Activated CD4-positive, alpha-beta T cell treated with anti-CD3 and anti-CD28 coated beads for 36 hours (primary cell): ENCODE measurements around the gene STIM2. TPM values are rescaled to one million over a fixed set of nuclear protein-coding genes. Genes with fewer than 3 reads are reported as not detected.

Experiments
- ATAC-seq: fragments of 200-7000 bp; cut with Tn5 transposase; one replicate; pipeline ENCODE4 v1.10.0; 2021; ENCODE audit warnings: mild to moderate bottlenecking, moderate library complexity
- CTCF ChIA-PET: fragments of 350-600 bp; sonication (Branson Sonifier 250); formaldehyde crosslinking; loops from one replicate; lab custom pipeline; 2021; ENCODE audit warnings: antibody characterized with exemption; lab: Charles Lee
- POLR2A ChIA-PET: fragments of 350-600 bp; sonication (Branson Sonifier 250); formaldehyde crosslinking; loops from one replicate; lab custom pipeline; 2021; ENCODE audit warnings: antibody characterized with exemption, inconsistent platforms; lab: Charles Lee
- DNase-seq: peaks from one replicate; pipeline ENCODE4 v3.0.0-alpha.2; 2020
- H3K27ac Mint-ChIP-seq: one replicate; pipeline ENCODE4 v1.8.0; 2021; ENCODE audit warnings: mixed read lengths
- H3K27me3 Mint-ChIP-seq: one replicate; pipeline ENCODE4 v1.8.0; 2021; ENCODE audit warnings: mixed read lengths
- H3K36me3 Mint-ChIP-seq: one replicate; pipeline ENCODE4 v1.8.0; 2021; ENCODE audit warnings: low read depth, mixed read lengths
- H3K4me1 Mint-ChIP-seq: one replicate; pipeline ENCODE4 v1.8.0; 2021; ENCODE audit warnings: mixed read lengths
- H3K4me3 Mint-ChIP-seq: one replicate; pipeline ENCODE4 v1.8.0; 2021; ENCODE audit warnings: mild to moderate bottlenecking, moderate library complexity, mixed read lengths
- H3K9me3 Mint-ChIP-seq: one replicate; pipeline ENCODE4 v1.8.0; 2021; ENCODE audit warnings: low read depth, mixed read lengths
- intact Hi-C, 2 experiments: fragments of 100-400 bp; cut with DNase I in 1 of 2; cut with micrococcal nuclease in 1 of 2; formaldehyde crosslinking; loops; one replicate each; pipeline versions ENCODE4 v1.14.2 to v1.15.1; 2022 to 2024; cut with DNase I, micrococcal nuclease
- total RNA-seq, 2 experiments: library from RNA; stranded (reverse); gene quantifications; one replicate each; pipeline ENCODE4 v1.2.3, GENCODE V29; 2021

Gene STIM2
- total RNA-seq, 2 experiments from 2014 or later: 32.9 to 36.4 TPM

GRCh38 chr4:26978387-26979053, 117.9 kb downstream of the STIM2 start:
- POLR2A ChIA-PET: no interaction called here
- ATAC-seq (no peak), DNase-seq (no peak)
- Mint-ChIP-seq H3K27ac (no peak overlapping the region), H3K9me3 (no peaks in the 10 kb centered on the region), H3K4me1 (peaks cover 38% of the 10 kb centered on the region), H3K36me3 (peaks cover 10% of the 10 kb centered on the region), H3K4me3 (no peak overlapping the region), H3K27me3 (no peaks in the 10 kb centered on the region)
- intact Hi-C loops: loop anchor here in 1 of 2 experiments (2.0 kb wide), 1 partner anchor 14 kb away; no protein-coding TSS in a partner anchor
- CTCF ChIA-PET: interaction anchor here (0.7 to 1.4 kb wide), 2 partner anchors 31 to 60 kb away, joined by 3 to 4 read pairs; no protein-coding TSS in a partner anchor

DNA sequence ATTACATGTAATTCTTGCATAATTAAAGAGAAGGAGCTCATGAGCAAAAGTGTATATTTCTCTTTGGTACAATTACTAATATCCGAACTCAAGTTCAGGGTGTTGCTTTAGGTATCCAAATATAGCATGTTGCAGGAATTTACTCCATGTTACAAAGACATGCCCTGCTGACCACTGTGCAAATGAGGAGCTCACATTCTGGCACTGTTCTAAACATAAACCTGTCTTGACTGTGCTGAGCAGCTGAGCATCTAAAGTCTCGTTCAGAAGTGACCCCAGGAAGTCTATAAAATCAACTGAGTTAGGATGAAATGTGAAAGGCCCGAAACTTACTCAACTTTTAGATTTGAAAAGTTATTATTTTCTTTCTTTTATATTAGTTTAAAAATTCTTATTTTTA, 124.3 kb downstream of the STIM2 start:
- ATAC-seq: no peak
- Mint-ChIP-seq H3K9me3 (no peaks in the 10 kb centered on the region), H3K4me1 (peaks cover 36% of the 10 kb centered on the region), H3K4me3 (no peak overlapping the region), H3K27ac (no peak overlapping the region), H3K27me3 (no peaks in the 10 kb centered on the region), H3K36me3 (peaks cover 4% of the 10 kb centered on the region)
- intact Hi-C loops: no loop called here
- no peak for DNase-seq
- ChIA-PET CTCF (interaction anchor here (1.1 kb wide), 1 partner anchor 16 kb away, joined by 3 read pairs; no protein-coding TSS in a partner anchor), POLR2A (no interaction called here)

GRCh38 chr4:26985873-26986272, 125.2 kb downstream of the STIM2 start:
- Mint-ChIP-seq H3K4me3 (no peak overlapping the region), H3K27ac (no peak overlapping the region), H3K4me1 (peaks cover 38% of the 10 kb centered on the region), H3K36me3 (peaks cover 9% of the 10 kb centered on the region), H3K27me3 (no peaks in the 10 kb centered on the region), H3K9me3 (peaks cover 5% of the 10 kb centered on the region)
- DNase-seq (peak; percentile 49), ATAC-seq (peak; percentile 91)
- ChIA-PET CTCF (interaction anchor here (0.9 to 1.0 kb wide), 2 partner anchors 13 to 20 kb away, joined by 3 to 4 read pairs; no protein-coding TSS in a partner anchor), POLR2A (interaction anchor here (0.6 kb wide), 1 partner anchor 121 kb away, joined by 6 read pairs; no protein-coding TSS in a partner anchor)
- intact Hi-C loops: no loop called here

GRCh38 chr4:26987191-26987590, 126.5 kb downstream of the STIM2 start:
- Mint-ChIP-seq H3K9me3 (peaks cover 9% of the 10 kb centered on the region), H3K27ac (peak overlapping the region; percentile 53), H3K4me3 (no peak overlapping the region), H3K27me3 (no peaks in the 10 kb centered on the region), H3K36me3 (peaks cover 12% of the 10 kb centered on the region), H3K4me1 (peaks cover 46% of the 10 kb centered on the region)
- ChIA-PET CTCF (interaction anchor here (1.5 kb wide), 1 partner anchor 14 kb away, joined by 4 read pairs; no protein-coding TSS in a partner anchor), POLR2A (no interaction called here)
- DNase-seq (no peak), ATAC-seq (no peak)
- intact Hi-C loops: no loop called here

- CTCF ChIA-PET: interaction anchor here (1.4 to 5.3 kb wide), 2 partner anchors 13 to 131 kb away, joined by 4 to 41 read pairs; partner anchors contain the start of gene STIM2
- Mint-ChIP-seq H3K27me3 (no peaks in the 10 kb centered on the region), H3K27ac (no peak overlapping the region), H3K4me3 (no peak overlapping the region), H3K9me3 (peaks cover 9% of the 10 kb centered on the region), H3K4me1 (peaks cover 26% of the 10 kb centered on the region), H3K36me3 (peaks cover 14% of the 10 kb centered on the region)
- POLR2A ChIA-PET: no interaction called here
- DNase-seq (no peak), ATAC-seq (no peak)
- intact Hi-C loops: loop anchor here (5.0 to 10.0 kb wide), 2 partner anchors 34 to 1756 kb away; partner anchors contain the start of gene PI4K2B (in 1 of the 2)
Observed at GRCh38 chr4:26991057-26991456, 130.4 kb downstream of the STIM2 start.

DNA sequence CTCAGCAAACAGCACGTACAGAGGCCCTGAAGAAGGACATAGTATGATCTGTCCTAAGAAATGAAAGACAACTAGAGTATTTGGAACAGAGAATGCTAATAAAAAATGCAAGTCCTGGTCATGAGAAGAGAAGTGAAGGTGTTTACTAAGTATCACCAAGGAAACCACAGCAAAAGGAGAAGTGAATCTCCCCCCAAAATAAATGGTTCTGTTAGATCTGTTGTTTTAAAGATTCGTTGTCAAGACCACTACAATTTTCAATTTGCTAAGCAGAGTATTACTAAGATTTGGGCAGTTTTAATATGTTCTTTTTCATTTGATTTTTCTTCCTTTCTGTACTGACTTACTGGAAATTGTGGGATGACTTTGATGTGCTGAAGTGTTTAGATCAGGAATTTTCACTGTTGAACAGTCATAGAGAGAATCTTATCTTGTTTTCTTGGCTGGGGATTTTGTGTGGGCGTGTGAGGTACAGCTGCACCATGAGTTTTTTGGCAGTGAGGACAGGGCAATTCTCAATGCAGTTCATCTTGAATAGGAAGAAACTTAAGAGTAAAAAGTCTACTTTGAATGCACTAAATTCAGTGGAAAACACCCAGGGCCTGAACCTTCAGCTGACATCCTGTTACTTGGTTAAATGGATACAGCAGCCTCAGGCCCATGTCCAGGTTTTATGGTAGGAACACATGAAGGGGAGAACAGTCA, 132.2 kb downstream of the STIM2 start:
- ATAC-seq: peak; percentile 59
- DNase-seq: peak; percentile 53
- peaks cover 12% of the 10 kb centered on the region for H3K36me3 Mint-ChIP-seq

GRCh38 chr4:26993539-26993938, 132.9 kb downstream of the STIM2 start:
- no peaks in the 10 kb centered on the region for H3K27me3 Mint-ChIP-seq
- CTCF ChIA-PET: interaction anchor here (0.5 to 5.3 kb wide), 6 partner anchors 10 to 186 kb away, joined by 3 to 41 read pairs (median 4); no protein-coding TSS in a partner anchor
- ATAC-seq (no peak), DNase-seq (no peak)
- intact Hi-C loops: loop anchor here (2.0 to 10.0 kb wide), 4 partner anchors 35 to 1759 kb away; partner anchors contain the start of gene PI4K2B (in 1 of the 2)
- peaks cover 22% of the 10 kb centered on the region for H3K4me1 Mint-ChIP-seq
- H3K4me3 Mint-ChIP-seq: no peak overlapping the region
- peaks cover 9% of the 10 kb centered on the region for H3K9me3 Mint-ChIP-seq
- POLR2A ChIA-PET: interaction anchor here (1.5 to 1.6 kb wide), 2 partner anchors 107 to 132 kb away, joined by 3 read pairs; partner anchors contain the start of gene STIM2
- no peak overlapping the region for H3K27ac Mint-ChIP-seq
- H3K36me3 Mint-ChIP-seq: peaks cover 12% of the 10 kb centered on the region

More for the DNA sequence above, 132.2 kb downstream of the STIM2 start:
- ChIA-PET POLR2A (interaction anchor here (1.5 to 1.6 kb wide), 2 partner anchors 107 to 132 kb away, joined by 3 read pairs; partner anchors contain the start of gene STIM2), CTCF (interaction anchor here (0.9 to 5.3 kb wide), 4 partner anchors 11 to 145 kb away, joined by 3 to 41 read pairs (median 6); no protein-coding TSS in a partner anchor)
- H3K4me3 Mint-ChIP-seq: no peak overlapping the region
- no peaks in the 10 kb centered on the region for H3K27me3 Mint-ChIP-seq
- peaks cover 23% of the 10 kb centered on the region for H3K4me1 Mint-ChIP-seq
- intact Hi-C loops: loop anchor here (2.0 to 10.0 kb wide), 4 partner anchors 34 to 1758 kb away; partner anchors contain the start of gene PI4K2B (in 1 of the 2)
- H3K27ac Mint-ChIP-seq: no peak overlapping the region
- H3K9me3 Mint-ChIP-seq: peaks cover 9% of the 10 kb centered on the region

DNA sequence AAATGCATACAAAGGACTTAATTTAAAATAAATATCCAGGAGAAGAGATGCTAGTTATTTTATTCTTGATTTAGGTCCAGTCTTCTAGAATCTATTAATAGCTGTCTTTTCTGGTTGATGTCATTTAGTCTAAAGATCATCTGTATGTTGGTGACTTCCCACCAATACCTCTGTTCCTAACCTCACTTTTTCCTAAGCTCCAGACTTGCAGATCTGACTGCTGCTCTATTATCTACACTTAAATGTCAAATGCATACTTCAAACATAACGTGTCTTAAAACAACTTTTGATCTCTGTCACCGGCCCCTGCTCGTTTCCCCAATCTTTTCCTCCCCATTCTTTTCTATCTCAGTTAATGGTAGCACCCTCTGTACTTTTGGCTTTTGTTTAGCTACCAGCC, 133.3 kb downstream of the STIM2 start:
- Mint-ChIP-seq H3K4me3 (no peak overlapping the region), H3K36me3 (peaks cover 12% of the 10 kb centered on the region), H3K4me1 (peaks cover 22% of the 10 kb centered on the region), H3K27me3 (no peaks in the 10 kb centered on the region), H3K9me3 (peaks cover 9% of the 10 kb centered on the region), H3K27ac (no peak overlapping the region)
- ChIA-PET CTCF (interaction anchor here (0.5 to 5.3 kb wide), 6 partner anchors 10 to 186 kb away, joined by 3 to 41 read pairs (median 4); no protein-coding TSS in a partner anchor), POLR2A (interaction anchor here (1.5 to 1.6 kb wide), 2 partner anchors 108 to 133 kb away, joined by 3 read pairs; partner anchors contain the start of gene STIM2)
- intact Hi-C loops: loop anchor here (1.0 to 10.0 kb wide), 5 partner anchors 9 to 1759 kb away; partner anchors contain the start of gene PI4K2B (in 1 of the 2)
- DNase-seq (peak; percentile 16), ATAC-seq (peak; percentile 57)

- DNase-seq (no peak), ATAC-seq (no peak)
- H3K27me3 Mint-ChIP-seq: no peaks in the 10 kb centered on the region
- peaks cover 9% of the 10 kb centered on the region for H3K9me3 Mint-ChIP-seq
- peaks cover 27% of the 10 kb centered on the region for H3K4me1 Mint-ChIP-seq
- ChIA-PET POLR2A (no interaction called here), CTCF (interaction anchor here (5.3 kb wide), 1 partner anchor 8 kb away, joined by 41 read pairs; no protein-coding TSS in a partner anchor)
- H3K36me3 Mint-ChIP-seq: peaks cover 12% of the 10 kb centered on the region
- peak overlapping the region; percentile 66 for H3K27ac Mint-ChIP-seq
- intact Hi-C loops: loop anchor here in 1 of 2 experiments (10.0 kb wide), 1 partner anchor 1761 kb away; the partner anchor contains the start of gene PI4K2B
- no peak overlapping the region for H3K4me3 Mint-ChIP-seq
Observed at GRCh38 chr4:26995316-26995715, 134.7 kb downstream of the STIM2 start.

DNA sequence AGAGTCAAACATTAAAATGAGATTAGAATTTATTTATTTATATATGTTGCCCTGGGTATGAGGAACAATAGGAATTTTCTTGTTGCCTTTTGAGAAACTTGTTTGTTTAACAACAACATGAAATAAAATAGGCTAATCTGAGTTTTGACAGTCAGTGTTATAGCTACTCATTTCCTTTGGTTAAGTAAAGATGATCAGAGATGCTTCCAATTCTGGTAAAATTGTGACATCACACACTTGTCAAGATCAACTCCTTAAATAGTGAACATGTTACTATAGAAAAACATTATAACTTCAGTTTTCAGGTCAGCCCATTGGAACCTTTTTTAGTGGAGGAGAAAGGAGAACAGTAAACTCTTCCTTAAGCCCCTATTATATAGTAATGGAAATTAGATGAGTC, 136.1 kb downstream of the STIM2 start:
- Mint-ChIP-seq H3K27ac (no peak overlapping the region), H3K4me1 (peaks cover 27% of the 10 kb centered on the region), H3K27me3 (no peaks in the 10 kb centered on the region), H3K36me3 (peaks cover 5% of the 10 kb centered on the region), H3K4me3 (no peak overlapping the region), H3K9me3 (no peaks in the 10 kb centered on the region)
- intact Hi-C loops: loop anchor here in 1 of 2 experiments (10.0 kb wide), 1 partner anchor 1762 kb away; the partner anchor contains the start of gene PI4K2B
- ChIA-PET CTCF (no interaction called here), POLR2A (interaction anchor here (0.6 kb wide), 1 partner anchor 922 kb away, joined by 3 read pairs; no protein-coding TSS in a partner anchor)
- no peak for ATAC-seq
- no peak for DNase-seq
